BJ (cell line): ENCODE data around the gene ZNF821. TPM values are rescaled to one million over a fixed set of nuclear protein-coding genes. Genes with fewer than 3 reads are reported as not detected.

ENCODE experiments used
- CTCF ChIA-PET: fragments of 350-600 bp; formaldehyde crosslinking; extraction: SDS; loops from one replicate; lab custom pipeline; 2021; ENCODE audit warnings: antibody characterized with exemption, inconsistent platforms; lab: Yijun Ruan, JAX
- POLR2A ChIA-PET: fragments of 300-600 bp; sonication (Branson Sonifier 250); formaldehyde crosslinking; extraction: SDS; loops from one replicate; lab custom pipeline; 2021; ENCODE audit warnings: antibody characterized with exemption; lab: Charles Lee
- DNase-seq: peaks from one replicate; pipeline ENCODE4 v3.0.0-alpha.2; 2011; ENCODE audit warnings: low read depth
- H3K27me3 ChIP-seq: 2 replicates; pipeline ENCODE4 v1.6.0; 2011; ENCODE audit warnings: low read length; ENCODE audit not compliant: control insufficient read depth, insufficient read depth
- H3K36me3 ChIP-seq: 2 replicates; pipeline ENCODE4 v1.5.1; 2011; ENCODE audit warnings: low read length; ENCODE audit not compliant: control insufficient read depth, insufficient read depth
- H3K4me3 ChIP-seq: 2 replicates; pipeline ENCODE4 v1.5.1; 2011; ENCODE audit warnings: low read depth, mild to moderate bottlenecking, control low read depth, low read length
- CTCF ChIP-seq: IDR thresholded peaks from 2 replicates; pipeline ENCODE4 v1.5.1; 2011; ENCODE audit warnings: low read depth, mild to moderate bottlenecking, control low read depth, inconsistent platforms, low read length, moderate library complexity; ENCODE audit not compliant: insufficient read depth
- polyA plus RNA-seq: library from polyadenylated mRNA; depleted of rRNA; stranded (reverse); fragments of >200 nt; gene quantifications from 2 replicates; pipeline ENCODE4 v1.2.3, GENCODE V29; 2011

The ZNF821 gene
- polyA plus RNA-seq, 1 experiment = 5.0 TPM

GRCh38 chr16:71854369-71854948 lies 29.5 kb downstream of the ZNF821 start:
- ChIA-PET POLR2A (no interaction called here), CTCF (interaction anchor here (1.2 kb wide), 1 partner anchor 30 kb away, joined by 3 read pairs; the partner anchor contains the start of gene ZNF821)
- DNase-seq = no peak
- Histone ChIP-seq H3K27me3 (no peaks in the 10 kb centered on the region), H3K4me3 (no peak overlapping the region), H3K36me3 (peaks cover 29% of the 10 kb centered on the region)
- TF ChIP-seq CTCF = no peak

GRCh38 chr16:71853413-71853812 lies 30.6 kb downstream of the ZNF821 start:
- H3K36me3 ChIP-seq = peaks cover 34% of the 10 kb centered on the region
- POLR2A ChIA-PET = no interaction called here

GRCh38 chr16:71852561-71852960 lies 31.4 kb downstream of the ZNF821 start:
- no peak for DNase-seq
- H3K4me3 ChIP-seq = no peak overlapping the region
- ChIA-PET POLR2A (no interaction called here), CTCF (interaction anchor here (1.0 to 1.1 kb wide), 2 partner anchors 30 to 109 kb away, joined by 3 to 5 read pairs; no protein-coding TSS in a partner anchor)
- H3K27me3 ChIP-seq = no peaks in the 10 kb centered on the region
- TF ChIP-seq CTCF = no peak
- peaks cover 34% of the 10 kb centered on the region for H3K36me3 ChIP-seq

More at GRCh38 chr16:71853413-71853812, 30.6 kb downstream of the ZNF821 start:
- CTCF ChIA-PET = interaction anchor here (1.0 to 1.1 kb wide), 2 partner anchors 29 to 108 kb away, joined by 3 to 5 read pairs; no protein-coding TSS in a partner anchor
- no peak for DNase-seq
- no peak overlapping the region for H3K4me3 ChIP-seq
- H3K27me3 ChIP-seq = no peaks in the 10 kb centered on the region
- TF ChIP-seq CTCF = no peak

- no peak for TF ChIP-seq CTCF
- Histone ChIP-seq H3K36me3 (peaks cover 34% of the 10 kb centered on the region), H3K27me3 (no peaks in the 10 kb centered on the region), H3K4me3 (no peak overlapping the region)
- no peak for DNase-seq
- POLR2A ChIA-PET = no interaction called here
- CTCF ChIA-PET = no interaction called here
Observed at GRCh38 chr16:71852158-71852557, 31.8 kb downstream of the ZNF821 start.

- DNase-seq = no peak
- POLR2A ChIA-PET = no interaction called here
- TF ChIP-seq CTCF = no peak
- CTCF ChIA-PET = no interaction called here
- peaks cover 34% of the 10 kb centered on the region for H3K36me3 ChIP-seq
- H3K27me3 ChIP-seq = no peaks in the 10 kb centered on the region
- no peak overlapping the region for H3K4me3 ChIP-seq
Observed at GRCh38 chr16:71851746-71852145, 32.2 kb downstream of the ZNF821 start.
